Heart right ventricle (tissue), 16 donors: ENCODE data around the gene NFE2L3. TPM values are rescaled to one million over a fixed set of nuclear protein-coding genes. Genes with fewer than 3 reads are reported as not detected.

Experiments
- ATAC-seq, 8 donors: fragments of 200-7000 bp; cut with Tn5 transposase; one replicate each; pipeline ENCODE4 v1.9.1; 2020; ENCODE audit warnings: mild to moderate bottlenecking in 8 of 8, moderate library complexity in 8 of 8, moderate number of reproducible peaks in 1 of 8
- DNase-seq, 2 donors: peaks; one replicate each; pipeline ENCODE4 v3.0.0-alpha.2; 2020
- H3K27ac ChIP-seq, 10 donors: fragments of 200-600 bp; sonication (generic) in 2 of 10; one replicate each; pipeline versions ENCODE4 v1.5.0 to v1.8.0; 2020 to 2022; ENCODE audit warnings: mild to moderate bottlenecking in 3 of 10
- H3K27me3 ChIP-seq, 7 donors: fragments of 200-600 bp; one replicate each; pipeline ENCODE4 v1.8.0; 2021 to 2022; ENCODE audit warnings: mild to moderate bottlenecking in 2 of 7
- H3K36me3 ChIP-seq, 9 donors: fragments of 200-600 bp; sonication (generic) in 1 of 9; one replicate each; pipeline versions ENCODE4 v1.5.0 to v1.8.0; 2020 to 2022; ENCODE audit warnings: mild to moderate bottlenecking in 2 of 9
- H3K4me1 ChIP-seq, 9 donors: fragments of 200-600 bp; sonication (generic) in 1 of 9; one replicate each; pipeline versions ENCODE4 v1.5.0 to v1.8.0; 2020 to 2022; ENCODE audit warnings: mild to moderate bottlenecking in 4 of 9
- H3K4me3 ChIP-seq, 10 donors: fragments of 200-600 bp; sonication (generic) in 2 of 10; one replicate each; pipeline versions ENCODE4 v1.5.0 to v1.8.0; 2020 to 2022; ENCODE audit warnings: mild to moderate bottlenecking in 7 of 10, moderate library complexity in 2 of 10
- H3K9me3 ChIP-seq, 11 donors: fragments of 200-600 bp in 10 of 11; sonication (generic) in 2 of 11; one replicate each; pipeline versions ENCODE4 v1.5.0 to v1.8.0; 2013 to 2022; ENCODE audit warnings: mild to moderate bottlenecking in 2 of 11, control low read depth in 1 of 11, moderate library complexity in 1 of 11
- CTCF ChIP-seq, 9 donors: fragments of 200-600 bp; sonication (generic) in 2 of 9; IDR thresholded peaks; one replicate each; pipeline versions ENCODE4 v1.5.0 to v1.8.0; 2021 to 2022; ENCODE audit warnings: antibody characterized with exemption in 9 of 9, mild to moderate bottlenecking in 5 of 9, moderate library complexity in 1 of 9
- WGBS, 2 donors: extraction: QIAGEN DNeasy Blood & Tissue Kit; methylation state at CpG; one replicate each; pipeline ENCODE4 v1.1.7; 2013; ENCODE audit warnings: inconsistent platforms in 1 of 2; 5-methylcytosine and 5-hydroxymethylcytosine counted together
- intact Hi-C, 10 donors: fragments of 100-400 bp; cut with DNase I; formaldehyde crosslinking; loops; one replicate each; pipeline versions ENCODE4 v1.11.1 to v1.14.2; 2022
- polyA plus RNA-seq, 2 donors: library from polyadenylated mRNA; stranded (reverse); fragments of 200-250 nt; gene quantifications; one replicate each; pipeline ENCODE4 v1.2.3, GENCODE V29; 2013
- total RNA-seq, 10 donors: library from RNA; stranded (reverse); fragmentation: NEBNext Ultra II Directional in 3 of 10; extraction: Animal tissue kit (Norgen Biotek cat#: 25700) in 3 of 10; gene quantifications; one replicate each; pipeline versions ENCODE4 v1.2.1 to v1.2.4, GENCODE V29; 2021 to 2023
- donor health status: Arrhythmogenic right ventricular cardiomyopathy.
- donor health status: ischemic (EF 13 %, LVEDD 7.1; RV severe dilation, severe dysfunction).
- donor health status: healthy with polysubstance abuse.
- donor health status: DM: no; HTN: yes; CAD: no.
- donor health status: DM: no; HTN: no; CAD: no.
- donor health status: ischemic (EF 25% LVEDD 6.9; RV normal size, moderate dysfunction).
- donor health status: ischemic (EF 25% LVEDD 5.7; RV mildly dilated, moderate dysfunction).
- donor health status: healthy.
- donor health status: DM: yes; HTN: yes; CAD: no.
- donor health status: Ischemic cardiomyopathy.
- donor health status: ischemic (EF 35%, LVEDD 5.7; RV mildly dilated, moderate dysfunction).
- donor health status: nonischemic (EF 11% LVEDD 7.7; RV severe dilation, severe dysfunction).
- donor health status: DM: yes; HTN: yes; CAD: no.
- donor health status: PGD.
- donor health status: ischemic (EF 29% LVEDD 5.4; RV normal size, mild dysfunction).
- donor health status: nonischemic (EF 23%, LVEDD 6.1; RV moderate dilation, normal function).

Gene NFE2L3
- total and polyA plus RNA-seq, 12 donors, result 0.32 to 4.1 (median 1.1) TPM

GRCh38 chr7:26195867-26196657, 44.1 kb downstream of the NFE2L3 start:
- Histone ChIP-seq H3K9me3 (no peaks in the 10 kb centered on the region), H3K27me3 (no peaks in the 10 kb centered on the region), H3K27ac (peak overlapping the region in 2 of 10 donors; percentile 12 to 18), H3K4me1 (peaks cover 14 to 69% (median 67%) of the 10 kb centered on the region in 9 donors), H3K4me3 (peak overlapping the region in 5 of 10 donors; percentile 2 to 97 (median 90)), H3K36me3 (peaks cover 0 to 78% (median 58%) of the 10 kb centered on the region in 9 donors)
- ATAC-seq (no peak), DNase-seq (no peak)
- TF ChIP-seq CTCF (IDR thresholded peaks at IDR 0.05), result no peak
- 51 to 56% methylated on average over 10 of the region's 10 CpGs for WGBS, 2 donors
- intact Hi-C loops, result loop anchor here in 2 of 10 donors (2.0 to 5.0 kb wide), 4 partner anchors 13 to 104 kb away; partner anchors contain the start of gene NFE2L3 (in 1 of the 2)

GRCh38 chr7:26197153-26198115, 45.4 kb downstream of the NFE2L3 start:
- Histone ChIP-seq H3K27me3 (no peaks in the 10 kb centered on the region), H3K4me1 (peaks cover 13 to 57% (median 55%) of the 10 kb centered on the region in 9 donors), H3K9me3 (no peaks in the 10 kb centered on the region), H3K36me3 (peaks cover 0 to 64% (median 45%) of the 10 kb centered on the region in 9 donors), H3K27ac (peak overlapping the region in 3 of 10 donors; percentile 9 to 100 (median 19)), H3K4me3 (peak overlapping the region in 9 of 10 donors; percentile 65 to 99 (median 85))
- DNase-seq (no peak), ATAC-seq (no peak)
- no peak for TF ChIP-seq CTCF (IDR thresholded peaks at IDR 0.05)
- 17 to 19% methylated on average over 5 of the region's 5 CpGs for WGBS, 2 donors
- intact Hi-C loops, result loop anchor here in 2 of 10 donors (2.0 to 5.0 kb wide), 4 partner anchors 15 to 105 kb away; partner anchors contain the start of gene NFE2L3 (in 1 of the 2)

- Histone ChIP-seq H3K36me3 (peaks cover 0 to 56% (median 37%) of the 10 kb centered on the region in 9 donors), H3K4me1 (peaks cover 9 to 57% (median 54%) of the 10 kb centered on the region in 9 donors), H3K27ac (peak overlapping the region in 6 of 10 donors; percentile 97 to 100 (median 100)), H3K4me3 (peak overlapping the region; percentile 65 to 99 (median 83)), H3K27me3 (no peaks in the 10 kb centered on the region), H3K9me3 (no peaks in the 10 kb centered on the region)
- WGBS, 2 donors, result 0 to 1% methylated on average over 6 of the region's 6 CpGs
- ATAC-seq, result no peak
- peak; percentile 64 to 86 (median 81) for TF ChIP-seq CTCF (IDR thresholded peaks at IDR 0.05)
- no peak for DNase-seq
- intact Hi-C loops, result loop anchor here in 2 of 10 donors (5.0 kb wide), 3 partner anchors 41 to 106 kb away; partner anchors contain the start of gene NFE2L3 (in 1 of the 2)
Measured at GRCh38 chr7:26198133-26198780, 46.3 kb downstream of the NFE2L3 start.
